Esophagus muscularis mucosa (tissue), 4 donors: ENCODE data around the gene NPTN. TPM values are rescaled to one million over a fixed set of nuclear protein-coding genes. Genes with fewer than 3 reads are reported as not detected.

Experiments used
- DNase-seq: peaks from one replicate; pipeline ENCODE4 v3.0.0-alpha.2; 2017; ENCODE audit errors: extremely low spot score
- H3K27ac ChIP-seq, 4 donors: fragments of 200-600 bp; sonication (generic); replicated peaks in 1 of 4; 1 replicate in 3 of 4; 2 replicates in 1 of 4; pipeline ENCODE4 v1.5.1; 2016 to 2019; ENCODE audit warnings: mild to moderate bottlenecking in 1 of 4
- H3K27me3 ChIP-seq, 4 donors: fragments of 200-600 bp; sonication (generic); one replicate each; pipeline versions ENCODE4 v1.5.1 to v1.6.0; 2016 to 2019
- H3K36me3 ChIP-seq, 4 donors: fragments of 200-600 bp; sonication (generic); one replicate each; pipeline ENCODE4 v1.5.1; 2016 to 2019
- H3K4me1 ChIP-seq, 4 donors: fragments of 200-600 bp; sonication (generic); one replicate each; pipeline ENCODE4 v1.5.1; 2016 to 2019
- H3K4me3 ChIP-seq, 4 donors: fragments of 200-600 bp; sonication (generic); 1 replicate in 2 of 4; 2 replicates in 2 of 4; pipeline ENCODE4 v1.5.1; 2016 to 2019; ENCODE audit warnings: mild to moderate bottlenecking in 4 of 4, moderate library complexity in 1 of 4
- H3K9me3 ChIP-seq, 4 donors: fragments of 200-600 bp; sonication (generic); 1 replicate in 3 of 4; 2 replicates in 1 of 4; pipeline ENCODE4 v1.5.1; 2016 to 2019
- EP300 ChIP-seq: sonication (generic); formaldehyde crosslinking; IDR thresholded peaks from one replicate; pipeline ENCODE4 v1.6.1; 2017; ENCODE audit warnings: antibody characterized with exemption
- POLR2A ChIP-seq: fragments of 450-650 bp; IDR thresholded peaks from one replicate; pipeline ENCODE4 v1.6.1; 2017; ENCODE audit warnings: antibody characterized with exemption, moderate library complexity, mild to moderate bottlenecking, low read depth
- POLR2AphosphoS5 ChIP-seq, 2 donors: sonication (generic); formaldehyde crosslinking; IDR thresholded peaks; one replicate each; pipeline ENCODE4 v1.6.1; 2017; ENCODE audit warnings: antibody characterized with exemption in 2 of 2
- WGBS: methylation state at CpG from one replicate; pipeline ENCODE4 v1.1.5; 2018; 5-methylcytosine and 5-hydroxymethylcytosine counted together
- intact Hi-C: fragments of 100-400 bp; cut with DNase I; formaldehyde crosslinking; loops from one replicate; pipeline ENCODE4 v1.15.1; 2023
- total RNA-seq, 4 donors: library from RNA; depleted of rRNA; stranded (reverse); fragments of >200 nt; gene quantifications; one replicate each; pipeline versions ENCODE4 v1.1.0 to v1.2.1, GENCODE V29; 2016
- TF ChIP-seq, protein P1 (sequence below), 3 experiments: fragments of 200-600 bp in 2 of 3; fragments of 450-650 bp in 1 of 3; sonication (generic) in 2 of 3; IDR thresholded peaks; one replicate each; pipeline ENCODE4 v1.5.1; 2017 to 2019; ENCODE audit warnings: antibody characterized with exemption in 3 of 3, mild to moderate bottlenecking in 2 of 3, moderate library complexity in 1 of 3

Gene NPTN
- total RNA-seq, 4 donors from 2014 or later: 218 to 281 (median 246) TPM

- Histone ChIP-seq H3K4me3 (no peak overlapping the region), H3K4me1 (peaks cover 5 to 49% (median 34%) of the 10 kb centered on the region in 4 donors), H3K27me3 (no peaks in the 10 kb centered on the region), H3K9me3 (no peaks in the 10 kb centered on the region), H3K36me3 (peaks cover 32 to 90% (median 70%) of the 10 kb centered on the region in 4 donors), H3K27ac (no peak overlapping the region)
- DNase-seq: no peak
- intact Hi-C loops: loop anchor here (10.0 kb wide), 1 partner anchor 784 kb away; the partner anchor contains the start of gene ADPGK
- TF ChIP-seq POLR2A (no peak), POLR2AphosphoS5 (IDR thresholded peaks at IDR 0.05) (no peak), EP300 (no peak)
- TF ChIP-seq, protein P1, sequence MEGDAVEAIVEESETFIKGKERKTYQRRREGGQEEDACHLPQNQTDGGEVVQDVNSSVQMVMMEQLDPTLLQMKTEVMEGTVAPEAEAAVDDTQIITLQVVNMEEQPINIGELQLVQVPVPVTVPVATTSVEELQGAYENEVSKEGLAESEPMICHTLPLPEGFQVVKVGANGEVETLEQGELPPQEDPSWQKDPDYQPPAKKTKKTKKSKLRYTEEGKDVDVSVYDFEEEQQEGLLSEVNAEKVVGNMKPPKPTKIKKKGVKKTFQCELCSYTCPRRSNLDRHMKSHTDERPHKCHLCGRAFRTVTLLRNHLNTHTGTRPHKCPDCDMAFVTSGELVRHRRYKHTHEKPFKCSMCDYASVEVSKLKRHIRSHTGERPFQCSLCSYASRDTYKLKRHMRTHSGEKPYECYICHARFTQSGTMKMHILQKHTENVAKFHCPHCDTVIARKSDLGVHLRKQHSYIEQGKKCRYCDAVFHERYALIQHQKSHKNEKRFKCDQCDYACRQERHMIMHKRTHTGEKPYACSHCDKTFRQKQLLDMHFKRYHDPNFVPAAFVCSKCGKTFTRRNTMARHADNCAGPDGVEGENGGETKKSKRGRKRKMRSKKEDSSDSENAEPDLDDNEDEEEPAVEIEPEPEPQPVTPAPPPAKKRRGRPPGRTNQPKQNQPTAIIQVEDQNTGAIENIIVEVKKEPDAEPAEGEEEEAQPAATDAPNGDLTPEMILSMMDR (IDR thresholded peaks at IDR 0.05): no peak
- WGBS: 71% methylated on average over 4 of the region's 7 CpGs
Observed at GRCh38 chr15:73568564-73569280, 64.5 kb downstream of the NPTN start.

DNA sequence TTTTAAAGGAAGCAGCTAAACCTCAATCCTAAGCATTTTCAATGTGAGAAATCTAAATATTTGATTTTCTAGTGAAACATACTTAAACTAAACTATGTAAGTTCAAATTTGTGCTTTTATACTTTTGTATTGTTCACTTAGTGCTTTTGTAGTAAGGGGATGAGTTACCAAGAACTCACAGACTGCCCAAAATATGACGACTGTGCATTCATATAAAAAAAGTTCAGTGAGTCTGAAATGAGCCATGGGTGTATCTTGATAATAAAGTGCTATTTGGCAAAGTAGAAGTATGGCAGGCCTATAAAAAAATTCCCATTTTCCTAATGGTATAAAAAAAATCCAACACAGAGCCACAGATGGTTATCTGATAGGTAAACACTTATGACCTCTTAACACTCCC lies 66.2 kb downstream of the NPTN start:
- H3K4me1 ChIP-seq: peaks cover 5 to 45% (median 29%) of the 10 kb centered on the region in 4 donors
- no peak overlapping the region for H3K27ac ChIP-seq
- 58% methylated on average over 1 of the region's 1 CpG for WGBS
- TF ChIP-seq POLR2AphosphoS5 (IDR thresholded peaks at IDR 0.05): no peak
- no peak for TF ChIP-seq EP300
- TF ChIP-seq POLR2A: no peak
- TF ChIP-seq, protein P1 (IDR thresholded peaks at IDR 0.05): no peak
- DNase-seq: no peak
- H3K27me3 ChIP-seq: no peaks in the 10 kb centered on the region
- H3K36me3 ChIP-seq: peaks cover 41 to 90% (median 75%) of the 10 kb centered on the region in 4 donors
- no peak overlapping the region for H3K4me3 ChIP-seq
- H3K9me3 ChIP-seq: no peaks in the 10 kb centered on the region
- intact Hi-C loops: loop anchor here (10.0 kb wide), 1 partner anchor 782 kb away; the partner anchor contains the start of gene ADPGK

- intact Hi-C loops: loop anchor here (5.0 to 10.0 kb wide), 2 partner anchors 138 to 779 kb away; partner anchors contain the start of gene ADPGK
- DNase-seq: no peak
- Histone ChIP-seq H3K27ac (peak overlapping the region in 2 of 4 donors; percentile 17 to 44), H3K27me3 (no peaks in the 10 kb centered on the region), H3K4me1 (peaks cover 5 to 34% (median 32%) of the 10 kb centered on the region in 4 donors), H3K9me3 (no peaks in the 10 kb centered on the region), H3K36me3 (peaks cover 35 to 81% (median 67%) of the 10 kb centered on the region in 4 donors), H3K4me3 (no peak overlapping the region)
- 14% methylated on average over 6 of the region's 6 CpGs for WGBS
- TF ChIP-seq, protein P1 (IDR thresholded peaks at IDR 0.05): peak in 2 of 3 experiments; percentile 21 to 26
- TF ChIP-seq EP300: no peak
- no peak for TF ChIP-seq POLR2AphosphoS5 (IDR thresholded peaks at IDR 0.05)
- TF ChIP-seq POLR2A: no peak
Observed at GRCh38 chr15:73564255-73564654, 68.9 kb downstream of the NPTN start.

GRCh38 chr15:73560501-73561117 lies 72.6 kb downstream of the NPTN start:
- TF ChIP-seq EP300: no peak
- TF ChIP-seq, protein P1 (IDR thresholded peaks at IDR 0.05): peak; percentile 45 to 54 (median 53)
- H3K4me1 ChIP-seq: peaks cover 5 to 28% (median 24%) of the 10 kb centered on the region in 4 donors
- 40% methylated on average over 2 of the region's 2 CpGs for WGBS
- no peak overlapping the region for H3K4me3 ChIP-seq
- DNase-seq: no peak
- no peaks in the 10 kb centered on the region for H3K27me3 ChIP-seq
- peak overlapping the region in 1 of 4 donors; percentile 22 for H3K27ac ChIP-seq
- H3K9me3 ChIP-seq: no peaks in the 10 kb centered on the region
- H3K36me3 ChIP-seq: peaks cover 52 to 86% (median 71%) of the 10 kb centered on the region in 4 donors
- intact Hi-C loops: loop anchor here (2.0 to 10.0 kb wide), 3 partner anchors 76 to 776 kb away; partner anchors contain the start of gene ADPGK
